AG09309 (cell line): ENCODE data around the gene METTL1.

ENCODE experiments used
- DNase-seq: peaks from one replicate; pipeline ENCODE4 v3.0.0-alpha.2; 2010; ENCODE audit warnings: low read depth
- H3K4me3 ChIP-seq: 2 replicates; pipeline ENCODE4 v1.5.1; 2011; ENCODE audit warnings: mild to moderate bottlenecking, low read depth, low read length, moderate library complexity; ENCODE audit not compliant: control insufficient read depth
- TF ChIP-seq, protein P1 (sequence below): IDR thresholded peaks from 2 replicates; pipeline ENCODE4 v1.5.1; 2011; ENCODE audit warnings: mild to moderate bottlenecking, low read depth, low read length, inconsistent platforms; ENCODE audit not compliant: insufficient read depth, control insufficient read depth; ENCODE audit errors: missing control alignments

The METTL1 gene

DNA sequence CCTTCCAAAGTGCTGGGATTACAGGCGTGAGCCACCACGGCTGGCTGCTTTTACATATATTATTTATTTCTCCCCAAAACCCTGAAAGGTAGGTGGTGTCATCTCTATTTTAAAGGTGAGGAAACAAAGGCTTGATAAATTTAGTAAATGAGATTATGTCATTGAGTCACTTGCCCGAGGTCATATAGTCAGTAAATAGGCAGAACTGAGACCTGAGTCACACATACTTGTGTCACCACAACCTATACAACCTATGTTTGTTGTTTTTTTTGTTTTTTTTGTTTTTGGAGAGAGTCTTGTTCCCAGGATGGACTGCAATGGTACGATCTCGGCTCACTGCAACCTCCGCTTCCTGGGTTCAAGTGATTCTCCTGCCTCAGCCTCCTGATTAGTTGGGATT, 23.4 kb upstream of the METTL1 start:
- no peak for DNase-seq
- TF ChIP-seq, protein P1, sequence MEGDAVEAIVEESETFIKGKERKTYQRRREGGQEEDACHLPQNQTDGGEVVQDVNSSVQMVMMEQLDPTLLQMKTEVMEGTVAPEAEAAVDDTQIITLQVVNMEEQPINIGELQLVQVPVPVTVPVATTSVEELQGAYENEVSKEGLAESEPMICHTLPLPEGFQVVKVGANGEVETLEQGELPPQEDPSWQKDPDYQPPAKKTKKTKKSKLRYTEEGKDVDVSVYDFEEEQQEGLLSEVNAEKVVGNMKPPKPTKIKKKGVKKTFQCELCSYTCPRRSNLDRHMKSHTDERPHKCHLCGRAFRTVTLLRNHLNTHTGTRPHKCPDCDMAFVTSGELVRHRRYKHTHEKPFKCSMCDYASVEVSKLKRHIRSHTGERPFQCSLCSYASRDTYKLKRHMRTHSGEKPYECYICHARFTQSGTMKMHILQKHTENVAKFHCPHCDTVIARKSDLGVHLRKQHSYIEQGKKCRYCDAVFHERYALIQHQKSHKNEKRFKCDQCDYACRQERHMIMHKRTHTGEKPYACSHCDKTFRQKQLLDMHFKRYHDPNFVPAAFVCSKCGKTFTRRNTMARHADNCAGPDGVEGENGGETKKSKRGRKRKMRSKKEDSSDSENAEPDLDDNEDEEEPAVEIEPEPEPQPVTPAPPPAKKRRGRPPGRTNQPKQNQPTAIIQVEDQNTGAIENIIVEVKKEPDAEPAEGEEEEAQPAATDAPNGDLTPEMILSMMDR = no peak
- H3K4me3 ChIP-seq = no peak overlapping the region

DNA sequence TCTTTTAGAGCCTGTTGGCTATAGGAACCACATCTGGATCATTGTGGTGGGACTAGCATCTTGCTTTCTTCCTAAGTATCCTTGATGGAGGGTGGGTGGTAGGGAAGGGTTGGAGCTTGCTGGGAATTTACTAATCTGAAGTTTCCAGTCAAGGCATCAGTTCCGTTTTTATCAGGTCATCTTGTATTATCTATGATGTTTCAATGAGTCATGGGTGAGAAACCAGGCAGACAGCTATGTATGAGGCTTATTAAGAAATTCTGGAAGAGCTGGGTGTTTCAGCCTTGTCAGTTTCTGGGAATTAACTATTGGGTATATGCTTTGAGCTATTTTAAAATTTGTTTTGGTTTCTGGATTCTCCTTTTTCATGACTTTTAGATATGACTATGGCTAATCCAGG, 22.0 kb upstream of the METTL1 start:
- no peak overlapping the region for H3K4me3 ChIP-seq
- TF ChIP-seq, protein P1 = no peak
- peak; percentile 80 for DNase-seq

DNA sequence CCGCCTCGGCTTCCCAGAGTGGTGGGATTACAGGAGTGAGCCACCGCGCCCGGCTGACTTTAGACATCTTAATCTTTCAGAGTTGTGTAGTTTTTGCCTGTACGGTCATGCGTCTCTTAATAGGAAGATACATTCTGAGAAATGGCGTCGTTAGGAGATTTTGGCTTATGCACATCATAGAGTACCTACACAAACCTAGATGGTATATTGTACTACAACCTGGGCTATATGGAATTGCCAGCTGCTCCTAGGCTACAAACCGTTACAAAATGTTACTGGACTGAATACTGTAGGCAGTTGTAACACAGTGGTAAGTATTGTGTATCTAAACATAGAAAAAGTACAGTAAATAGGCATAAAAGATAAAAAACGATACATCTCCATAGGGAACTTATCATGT, 12.0 kb upstream of the METTL1 start:
- TF ChIP-seq, protein P1 = no peak
- no peak overlapping the region for H3K4me3 ChIP-seq
- DNase-seq = no peak

DNA sequence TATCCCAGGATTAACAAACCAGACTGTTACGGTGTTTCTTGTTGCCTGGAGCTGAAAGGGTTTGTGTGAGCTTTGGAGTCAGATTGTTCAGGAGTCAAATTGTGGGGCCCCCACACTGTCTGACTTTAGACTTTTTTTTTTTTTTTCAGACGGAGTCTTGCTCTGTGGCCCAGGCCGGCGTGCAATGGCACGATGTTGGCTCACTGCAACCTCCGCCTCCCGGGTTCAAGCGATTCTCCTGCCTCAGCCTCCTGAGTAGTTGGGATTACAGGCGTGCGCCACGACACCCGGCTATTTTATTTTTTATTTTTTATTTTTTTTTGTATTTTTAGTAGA, 11.5 kb upstream of the METTL1 start:
- DNase-seq = no peak
- TF ChIP-seq, protein P1 = no peak
- peak overlapping the region; percentile 95 for H3K4me3 ChIP-seq

DNA sequence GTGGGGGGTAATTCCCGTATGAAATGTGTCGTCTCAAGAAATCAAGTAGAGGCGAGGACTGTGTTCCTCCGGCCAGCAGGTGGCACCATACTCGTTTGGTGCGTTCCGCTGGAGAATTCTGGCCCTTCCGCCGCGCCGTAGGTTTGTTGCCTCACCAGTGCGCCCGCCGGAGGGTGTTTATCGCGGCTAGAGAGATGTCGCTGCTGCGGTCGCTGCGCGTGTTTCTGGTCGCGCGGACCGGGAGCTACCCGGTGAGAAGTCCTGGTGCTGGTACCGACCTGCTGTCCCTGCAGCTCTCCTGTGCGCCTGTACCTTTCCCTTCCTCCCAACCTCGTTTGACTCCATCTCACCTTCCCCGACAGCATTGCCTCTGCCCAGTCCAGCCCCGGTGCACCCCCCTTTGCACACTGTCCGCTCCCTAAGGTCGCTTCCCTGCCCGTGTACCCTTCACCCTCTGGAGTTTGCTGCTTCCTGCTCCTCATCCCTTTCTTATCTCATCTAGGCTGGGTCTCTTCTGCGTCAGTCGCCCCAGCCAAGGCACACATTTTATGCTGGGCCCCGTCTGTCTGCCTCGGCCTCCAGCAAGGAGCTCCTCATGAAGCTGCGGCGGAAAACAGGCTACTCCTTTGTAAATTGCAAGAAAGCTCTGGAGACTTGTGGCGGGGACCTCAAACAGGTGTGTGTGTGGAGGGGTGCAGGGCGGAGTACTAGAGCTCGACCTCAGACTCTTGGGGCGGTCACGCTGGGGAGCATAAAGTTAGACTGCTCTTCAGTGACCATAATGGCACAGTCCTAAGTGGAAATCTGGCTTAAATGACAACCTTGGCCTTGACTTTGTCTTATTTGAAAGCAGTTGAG, 10.9 kb upstream of the METTL1 start, which contains the start of gene TSFM:
Gene TSFM, plus strand, starts transcription at position 180 of the 858 bp plus-strand sequence. Its CDS starts 15 bp downstream, at position 195.
- DNase-seq = peak; percentile 79
- H3K4me3 ChIP-seq = peak within 1 kb of the TSS; percentile 95
- TF ChIP-seq, protein P1 = peak; percentile 90

DNA sequence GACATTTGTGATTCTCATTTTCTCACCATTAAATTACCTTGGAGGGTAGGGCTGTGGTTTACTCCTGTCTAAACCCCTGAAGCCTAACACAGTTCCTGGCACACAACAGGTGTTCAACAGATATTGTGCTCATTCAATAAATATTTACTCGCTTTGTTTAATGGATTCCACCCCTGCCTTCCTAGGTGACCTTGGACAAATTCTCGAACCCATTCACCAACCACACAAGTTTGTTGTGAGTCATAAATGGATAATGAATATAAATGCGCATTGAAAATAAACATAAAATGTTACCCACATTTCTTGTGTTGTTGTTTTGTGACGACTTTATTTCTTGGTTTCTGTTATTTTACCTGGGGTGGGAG, 10.3 kb upstream of the METTL1 start:
- H3K4me3 ChIP-seq = no peak overlapping the region
- DNase-seq = no peak
- TF ChIP-seq, protein P1 = no peak
